ENCODE measurements around the gene MISP. TPM values are rescaled to one million over a fixed set of nuclear protein-coding genes. Genes with fewer than 3 reads are reported as not detected.

Gene MISP
- total RNA-seq, 1 experiment from 2014 or later, result 5.8 TPM

- no peak overlapping the region; the same call in 1 of the 2 replicates for H3K27ac ChIP-seq (ENCODE audit: low read length)
- in situ Hi-C loops (cut with HindIII; ENCODE audit: low pct_unique_long_range_greater_than_20kb, low sequenced_read_pairs), result no loop called here
Observed at GRCh38 chr19:772063-772462, 21.2 kb downstream of the MISP start.

DNA sequence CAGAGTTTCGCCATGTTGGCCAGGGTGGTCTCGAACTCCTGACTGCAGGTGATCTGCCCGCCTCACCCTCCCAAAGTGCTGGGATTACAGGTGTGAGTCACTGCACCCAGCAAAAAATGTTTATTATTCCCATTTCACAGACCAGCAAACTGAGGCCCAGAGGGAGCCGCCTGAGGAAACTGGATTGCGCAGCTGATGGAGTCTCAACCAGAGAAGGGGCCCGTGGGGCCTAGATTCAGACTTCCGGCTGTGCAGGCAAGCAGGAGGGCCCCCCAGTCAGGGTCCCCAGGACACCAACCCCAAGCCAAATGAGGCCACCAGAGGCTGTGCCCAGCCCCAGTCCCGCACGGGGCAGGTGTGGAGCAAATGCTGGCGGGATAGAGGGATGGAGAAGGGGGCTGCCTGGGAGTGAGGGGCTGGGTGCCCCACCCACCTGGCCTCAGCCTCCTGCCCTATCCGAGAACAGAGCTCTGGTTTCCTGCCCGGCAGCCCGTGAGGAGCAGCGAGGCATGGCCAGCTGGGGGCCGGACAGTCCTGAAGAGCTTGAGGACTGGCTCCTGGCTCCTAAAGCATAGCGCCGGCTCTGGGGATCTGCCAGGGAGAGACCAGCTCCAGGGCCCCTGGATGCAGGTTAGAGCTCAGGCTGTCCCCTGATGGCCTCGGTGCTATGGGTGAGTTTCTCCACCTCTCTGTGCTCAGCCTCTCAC, 22.0 kb downstream of the MISP start:
- in situ Hi-C loops (cut with HindIII; ENCODE audit: low pct_unique_long_range_greater_than_20kb, low sequenced_read_pairs) (no loop called here), intact Hi-C loops (cut with micrococcal nuclease; ENCODE audit: unreplicated experiment) (loop anchor here (10.0 kb wide), 1 partner anchor 142 kb away; the partner anchor contains the start of genes KISS1R and R3HDM4)
- no peaks in the 10 kb centered on the region for H3K27me3 ChIP-seq (ENCODE audit: control insufficient read depth, insufficient read depth, low read length)
- BruUV-seq (replicated peaks), result no TSS peak
- POLR2A ChIA-PET, result interaction anchor here (1.2 kb wide), 1 partner anchor 26 kb away, joined by 3 read pairs; no protein-coding TSS in a partner anchor
- TF ChIP-seq POLR2AphosphoS5 (IDR thresholded peaks at IDR 0.05; ENCODE audit: low read depth, low read length) (no peak), CTCF (IDR thresholded peaks at IDR 0.05) (no peak), TCF7L2 (IDR thresholded peaks at IDR 0.05; ENCODE audit: low read depth, low read length) (no peak), SIN3A (IDR thresholded peaks at IDR 0.05; ENCODE audit: borderline replicate concordance, insufficient read depth, low read depth, low read length) (no peak)
- TF ChIP-seq, protein P1, sequence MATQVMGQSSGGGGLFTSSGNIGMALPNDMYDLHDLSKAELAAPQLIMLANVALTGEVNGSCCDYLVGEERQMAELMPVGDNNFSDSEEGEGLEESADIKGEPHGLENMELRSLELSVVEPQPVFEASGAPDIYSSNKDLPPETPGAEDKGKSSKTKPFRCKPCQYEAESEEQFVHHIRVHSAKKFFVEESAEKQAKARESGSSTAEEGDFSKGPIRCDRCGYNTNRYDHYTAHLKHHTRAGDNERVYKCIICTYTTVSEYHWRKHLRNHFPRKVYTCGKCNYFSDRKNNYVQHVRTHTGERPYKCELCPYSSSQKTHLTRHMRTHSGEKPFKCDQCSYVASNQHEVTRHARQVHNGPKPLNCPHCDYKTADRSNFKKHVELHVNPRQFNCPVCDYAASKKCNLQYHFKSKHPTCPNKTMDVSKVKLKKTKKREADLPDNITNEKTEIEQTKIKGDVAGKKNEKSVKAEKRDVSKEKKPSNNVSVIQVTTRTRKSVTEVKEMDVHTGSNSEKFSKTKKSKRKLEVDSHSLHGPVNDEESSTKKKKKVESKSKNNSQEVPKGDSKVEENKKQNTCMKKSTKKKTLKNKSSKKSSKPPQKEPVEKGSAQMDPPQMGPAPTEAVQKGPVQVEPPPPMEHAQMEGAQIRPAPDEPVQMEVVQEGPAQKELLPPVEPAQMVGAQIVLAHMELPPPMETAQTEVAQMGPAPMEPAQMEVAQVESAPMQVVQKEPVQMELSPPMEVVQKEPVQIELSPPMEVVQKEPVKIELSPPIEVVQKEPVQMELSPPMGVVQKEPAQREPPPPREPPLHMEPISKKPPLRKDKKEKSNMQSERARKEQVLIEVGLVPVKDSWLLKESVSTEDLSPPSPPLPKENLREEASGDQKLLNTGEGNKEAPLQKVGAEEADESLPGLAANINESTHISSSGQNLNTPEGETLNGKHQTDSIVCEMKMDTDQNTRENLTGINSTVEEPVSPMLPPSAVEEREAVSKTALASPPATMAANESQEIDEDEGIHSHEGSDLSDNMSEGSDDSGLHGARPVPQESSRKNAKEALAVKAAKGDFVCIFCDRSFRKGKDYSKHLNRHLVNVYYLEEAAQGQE (IDR thresholded peaks at IDR 0.05; ENCODE audit: insufficient read depth in 1 of 2, low read depth in 2 of 2, low read length in 1 of 2), result no peak
- H3K27ac ChIP-seq (ENCODE audit: low read length), result peak overlapping the region; percentile 66; the same call in 1 of the 2 replicates
- no peak for DNase-seq (ENCODE audit: low read depth, low spot score)
- H3K9me3 ChIP-seq (ENCODE audit: control insufficient read depth, insufficient read depth, low read depth, low read length), result no peaks in the 10 kb centered on the region
- CTCF ChIA-PET, result no interaction called here
- no peaks in the 10 kb centered on the region for H3K36me3 ChIP-seq (ENCODE audit: control insufficient read depth, insufficient read depth, low read length)
- peaks cover 6% of the 10 kb centered on the region for H3K4me1 ChIP-seq (ENCODE audit: control insufficient read depth, insufficient read depth, low read length)
- ATAC-seq, result peak; percentile 78
- no peak overlapping the region for H3K4me3 ChIP-seq (ENCODE audit: low read depth in 2 of 2, low read length in 2 of 2)

More at GRCh38 chr19:772063-772462, 21.2 kb downstream of the MISP start:
- ATAC-seq (no peak), DNase-seq (ENCODE audit: low read depth, low spot score) (no peak)
- Histone ChIP-seq H3K9me3 (ENCODE audit: control insufficient read depth, insufficient read depth, low read depth, low read length) (no peaks in the 10 kb centered on the region), H3K36me3 (ENCODE audit: control insufficient read depth, insufficient read depth, low read length) (no peaks in the 10 kb centered on the region), H3K4me1 (ENCODE audit: control insufficient read depth, insufficient read depth, low read length) (peaks cover 6% of the 10 kb centered on the region), H3K27me3 (ENCODE audit: control insufficient read depth, insufficient read depth, low read length) (no peaks in the 10 kb centered on the region), H3K4me3 (ENCODE audit: low read depth in 2 of 2, low read length in 2 of 2) (no peak overlapping the region)
- CTCF ChIA-PET, result no interaction called here
- TF ChIP-seq, protein P1 (IDR thresholded peaks at IDR 0.05; ENCODE audit: insufficient read depth in 1 of 2, low read depth in 2 of 2, low read length in 1 of 2), result no peak
- TF ChIP-seq POLR2AphosphoS5 (IDR thresholded peaks at IDR 0.05; ENCODE audit: low read depth, low read length), result no peak
- BruUV-seq (replicated peaks), result no TSS peak
- intact Hi-C loops (cut with micrococcal nuclease; ENCODE audit: unreplicated experiment), result loop anchor here (10.0 kb wide), 1 partner anchor 143 kb away; the partner anchor contains the start of genes KISS1R and R3HDM4
- POLR2A ChIA-PET, result no interaction called here

Data from Panc1 (cell line).